NCI-H2196 (cell line): ENCODE data around the gene FLYWCH1.

Source experiments
- DNase-seq: peaks from one replicate; lab custom pipeline; 2025; ENCODE audit not compliant: unreplicated experiment; lab: John Stamatoyannopoulos, UW

The FLYWCH1 gene

GRCh38 chr16:2898831-2899563 is 12.7 kb upstream of the FLYWCH1 start:
- no peak for DNase-seq

DNA sequence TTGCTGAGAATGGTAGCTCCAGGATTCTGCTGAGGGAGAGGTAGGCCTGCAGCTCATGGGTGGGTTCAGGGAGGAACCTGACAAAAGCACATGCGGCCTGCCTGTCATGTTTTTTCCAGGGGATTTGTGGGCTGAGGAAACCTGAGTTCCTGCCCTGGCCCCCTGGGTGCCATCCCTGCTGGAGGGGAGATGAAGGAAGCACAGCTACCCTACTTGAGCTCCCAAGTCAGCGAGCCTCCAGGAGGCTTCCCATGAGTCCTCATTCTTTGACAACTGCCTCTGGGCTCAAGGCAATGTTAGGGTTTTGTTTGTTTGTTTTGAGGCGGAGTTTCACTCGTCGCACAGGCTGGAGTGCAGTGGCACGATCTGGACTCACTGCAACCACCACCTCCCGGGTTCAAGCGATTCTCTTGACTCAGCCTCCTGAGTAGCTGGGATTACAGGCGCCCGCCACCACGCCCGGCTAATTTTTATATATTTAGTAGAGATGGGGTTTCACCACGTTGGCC is 12.1 kb upstream of the FLYWCH1 start:
- DNase-seq, result no peak

GRCh38 chr16:2900526-2901075 is 11.1 kb upstream of the FLYWCH1 start:
- DNase-seq, result no peak

DNA sequence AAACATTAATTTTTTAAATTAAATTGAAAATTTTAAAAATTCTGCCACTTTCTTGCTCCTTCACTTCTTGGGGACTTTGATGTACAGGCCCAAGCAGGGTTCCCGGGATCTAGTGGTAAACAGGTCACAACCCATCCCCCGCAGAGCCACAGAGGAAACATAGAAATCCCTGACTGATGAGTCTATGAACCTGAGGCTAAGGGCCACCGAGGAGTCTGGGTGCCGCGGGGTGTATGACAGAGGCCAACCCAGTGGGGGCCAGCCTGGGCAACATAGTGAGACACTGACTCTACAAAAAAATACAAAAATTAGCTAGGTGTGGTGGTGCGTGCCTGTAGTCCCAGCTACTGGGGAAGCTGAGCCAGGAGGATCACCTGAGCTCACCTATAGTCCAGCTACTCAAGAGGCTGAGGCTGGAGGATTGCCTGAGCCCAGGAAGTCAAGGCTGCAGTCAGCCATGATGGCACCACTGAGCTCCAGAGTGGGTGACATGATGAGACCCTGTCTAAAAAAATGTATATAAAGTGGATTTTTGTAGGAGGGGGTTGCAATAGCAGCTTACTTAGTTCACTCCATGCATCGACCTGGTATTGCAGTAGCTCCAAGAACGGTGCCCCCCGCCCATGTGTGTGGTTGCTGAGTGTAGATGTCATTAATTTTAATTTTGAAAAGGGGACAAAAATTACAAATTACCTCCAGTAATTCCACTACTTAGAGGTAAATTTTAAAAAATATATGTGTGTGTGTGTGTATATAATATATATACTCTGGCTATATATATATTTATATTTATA is 9.2 kb upstream of the FLYWCH1 start:
- DNase-seq, result no peak

DNA sequence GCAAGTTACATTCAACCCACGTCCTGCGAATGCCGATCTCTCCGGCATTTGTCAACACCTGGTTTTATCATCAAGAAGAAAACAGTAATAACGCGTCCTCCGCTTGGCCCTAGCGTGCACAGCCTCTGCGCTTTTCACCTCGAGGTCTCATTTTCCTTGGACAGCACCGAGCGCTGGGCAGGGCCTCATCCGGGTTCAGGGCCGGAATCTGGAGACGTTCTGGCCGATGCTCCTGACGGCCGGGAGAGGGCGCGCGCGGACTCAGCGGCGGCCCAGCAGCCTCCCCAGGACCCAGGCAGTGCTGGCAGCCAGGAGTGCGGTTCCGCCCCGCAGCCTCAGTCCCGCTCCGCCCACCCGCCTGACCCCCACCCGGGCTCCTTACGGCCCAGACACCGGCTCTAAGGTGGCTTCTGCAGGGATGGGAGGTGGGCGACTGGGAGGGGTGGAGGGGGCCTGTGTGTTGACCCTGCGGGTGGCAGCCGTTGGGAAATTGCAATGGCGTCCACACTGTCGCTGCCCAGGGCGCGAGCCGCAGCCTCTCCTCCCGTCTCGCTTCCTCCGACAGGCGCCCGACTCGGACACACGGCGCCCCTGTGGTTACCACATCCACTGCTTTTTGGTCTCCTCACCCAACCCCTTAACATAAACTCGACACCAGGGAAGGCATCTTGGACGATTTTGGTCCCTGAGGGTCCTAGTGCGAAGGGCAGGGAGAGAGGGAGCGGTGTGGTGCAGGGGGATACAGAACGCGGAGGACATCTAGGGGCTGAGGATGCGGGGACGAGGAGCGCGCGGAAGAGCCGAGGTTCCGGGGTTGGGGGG is 7.4 kb upstream of the FLYWCH1 start:
- DNase-seq, result peak; percentile 85

GRCh38 chr16:2904922-2905240 is 6.8 kb upstream of the FLYWCH1 start:
- no peak for DNase-seq

- peak; percentile 99 for DNase-seq
These were observed 6.3 kb upstream of the FLYWCH1 start for GRCh38 chr16:2905241-2905987.

DNA sequence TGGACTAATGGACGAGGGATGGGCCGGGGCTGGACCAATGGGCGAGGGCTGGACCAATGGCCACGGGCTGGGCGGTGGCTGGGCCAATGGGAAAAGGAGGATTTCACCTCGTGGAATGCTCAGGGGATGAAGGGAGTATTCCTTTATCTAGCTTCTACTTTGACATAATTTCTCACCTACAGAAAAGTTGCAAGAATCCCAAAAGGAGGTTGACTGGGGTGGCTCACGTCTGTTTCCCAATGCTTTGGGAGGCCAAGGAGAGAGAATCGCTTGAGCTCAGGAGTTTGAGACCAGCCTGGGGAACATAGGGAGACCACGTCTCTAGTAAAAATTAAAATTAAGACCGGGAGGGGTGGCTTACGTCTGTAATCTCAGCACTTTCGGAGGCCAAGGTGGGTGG is 5.7 kb upstream of the FLYWCH1 start:
- DNase-seq, result no peak

- peak; percentile 41 for DNase-seq
These were observed 4.5 kb upstream of the FLYWCH1 start for GRCh38 chr16:2907084-2907753.

- no peak for DNase-seq
These were observed 1.2 kb upstream of the FLYWCH1 start for GRCh38 chr16:2910441-2910969.

GRCh38 chr16:2912330-2913199 is 834 bp downstream of the FLYWCH1 start:
- DNase-seq, result no peak

DNA sequence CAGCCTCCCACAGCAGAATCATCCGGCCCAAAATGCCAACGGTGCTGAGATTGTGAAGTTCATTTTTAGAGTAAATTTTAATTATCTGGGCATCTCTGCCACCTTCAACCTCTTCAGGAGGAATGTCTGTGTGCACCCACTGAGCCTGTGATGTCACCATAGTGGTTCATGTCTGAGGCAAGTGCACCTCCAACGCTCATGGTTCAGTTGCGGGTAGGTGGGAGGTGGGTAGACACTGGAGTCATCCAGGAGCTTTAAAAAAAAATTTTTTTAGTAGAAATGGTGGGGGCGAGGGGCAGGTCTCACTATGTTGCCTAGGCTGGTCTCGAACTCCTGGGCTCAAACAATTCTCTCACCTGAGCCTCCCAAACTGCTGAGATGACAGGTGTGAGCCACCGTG is 1.9 kb downstream of the FLYWCH1 start:
- DNase-seq, result no peak

DNA sequence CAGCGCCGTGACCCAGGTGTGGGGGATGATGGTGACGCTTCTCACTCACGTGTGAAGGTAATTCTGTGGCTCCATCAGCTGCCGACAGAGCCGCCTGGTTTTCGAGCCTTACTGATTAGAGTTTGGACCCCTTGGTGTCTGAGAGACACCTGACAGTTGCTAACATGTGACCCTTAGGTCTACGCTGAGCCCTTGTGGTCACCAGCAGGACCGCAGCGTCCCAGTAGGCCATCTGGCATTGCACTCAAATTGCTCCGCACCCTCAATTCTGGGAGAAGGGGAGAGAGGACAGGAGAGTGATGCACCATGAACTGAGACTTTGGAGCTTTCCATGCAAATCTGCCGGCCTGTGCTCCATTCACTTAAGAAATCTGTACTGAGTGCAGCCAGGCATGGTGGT is 2.5 kb downstream of the FLYWCH1 start:
- DNase-seq, result no peak

GRCh38 chr16:2915196-2915929 is 3.6 kb downstream of the FLYWCH1 start:
- DNase-seq, result no peak

DNA sequence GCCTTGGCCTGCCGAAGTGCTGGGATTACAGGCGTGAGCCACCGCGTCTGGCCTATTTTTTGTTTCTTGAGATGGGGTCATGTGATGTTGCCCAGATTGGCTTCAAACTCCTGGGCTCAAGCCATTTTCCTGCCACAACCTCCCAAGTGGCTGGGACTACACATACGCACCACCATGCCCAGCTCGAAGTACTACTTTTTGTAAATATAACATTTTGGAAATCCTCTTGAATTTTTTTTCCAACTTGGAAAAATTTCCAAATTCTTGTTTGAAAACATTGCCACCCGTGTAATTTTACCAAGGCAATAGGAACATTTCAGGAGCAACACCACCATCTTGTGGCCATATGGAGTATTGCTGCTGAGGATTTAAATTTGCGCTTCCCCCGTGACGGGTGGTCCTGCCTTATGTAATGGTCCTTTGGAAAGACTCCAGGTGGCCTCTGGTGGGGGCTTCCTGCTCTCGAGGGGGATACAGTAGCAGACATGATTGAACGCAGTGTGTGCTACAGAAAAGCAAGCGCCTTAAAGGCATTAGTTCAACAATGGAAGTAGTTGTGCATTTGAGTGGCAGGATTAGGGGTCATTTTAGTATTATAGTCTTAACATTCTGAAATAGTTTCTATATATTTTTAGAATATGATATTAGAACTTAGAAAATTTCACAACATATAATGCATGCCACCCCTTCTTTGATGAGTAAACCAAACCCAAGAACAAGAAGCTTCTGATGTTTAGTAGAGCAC is 8.0 kb downstream of the FLYWCH1 start:
- peak; percentile 56 for DNase-seq

DNA sequence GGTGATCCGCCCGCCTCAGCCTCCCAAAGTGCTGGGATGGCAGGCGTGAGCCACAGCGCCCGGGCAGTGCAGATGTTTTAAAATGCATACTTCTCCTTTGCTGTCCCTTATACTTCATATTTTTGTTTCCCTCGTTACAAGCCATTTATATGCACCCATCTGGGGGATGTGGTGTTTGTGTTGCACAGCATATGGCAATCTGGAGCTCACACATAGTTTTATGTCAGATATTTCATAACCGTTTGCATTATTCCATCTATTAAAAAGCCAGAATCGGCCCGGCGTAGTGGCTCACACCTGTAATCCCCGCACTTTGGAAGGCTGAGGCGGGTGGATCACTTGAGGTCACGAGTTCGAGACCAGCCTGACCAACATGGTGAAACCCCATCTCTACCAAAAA is 11.8 kb downstream of the FLYWCH1 start:
- no peak for DNase-seq
